Measurements from ENCODE around the gene FGFR1OP2.
"Not testable (repeated sequence)": the region's sequence is repeated elsewhere in the genome, so short reads cannot be mapped to it uniquely, and the experiment has no call there.

Gene FGFR1OP2

DNA sequence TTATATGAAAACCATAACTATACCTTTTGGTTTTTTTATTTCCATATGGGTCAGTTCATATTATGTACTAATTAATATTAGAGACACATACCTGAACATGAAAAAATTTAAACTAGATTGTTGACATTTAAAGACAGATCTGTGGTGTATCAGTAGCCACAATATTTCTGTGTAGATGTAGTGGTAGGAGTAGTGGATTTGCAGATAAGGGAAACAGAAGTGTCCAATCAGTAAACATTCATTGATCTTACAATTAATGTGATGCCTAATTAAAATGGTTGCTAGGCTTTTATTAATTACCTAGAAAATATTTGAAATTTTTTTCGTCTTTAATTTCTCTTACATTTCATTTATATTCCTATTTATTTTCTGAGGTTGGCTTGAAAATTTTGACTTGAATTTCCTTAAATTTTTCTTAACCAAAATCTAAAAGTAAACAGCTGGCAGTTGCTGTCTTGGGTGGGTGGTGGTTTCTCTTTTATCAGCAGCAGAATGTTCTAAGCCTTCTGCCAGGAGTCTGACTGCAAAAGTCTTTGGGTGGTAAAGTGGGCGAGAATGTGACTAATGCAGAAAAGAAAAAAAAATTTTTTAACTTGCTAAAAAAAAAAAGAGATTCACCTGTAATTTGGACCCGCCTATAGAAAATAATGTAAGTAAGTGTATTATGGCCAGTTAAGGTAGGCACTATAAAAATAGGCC, 2.4 kb downstream of the FGFR1OP2 start:
- peak; percentile 51 for DNase-seq (ENCODE audit: low read depth)
- TF ChIP-seq, protein P1, sequence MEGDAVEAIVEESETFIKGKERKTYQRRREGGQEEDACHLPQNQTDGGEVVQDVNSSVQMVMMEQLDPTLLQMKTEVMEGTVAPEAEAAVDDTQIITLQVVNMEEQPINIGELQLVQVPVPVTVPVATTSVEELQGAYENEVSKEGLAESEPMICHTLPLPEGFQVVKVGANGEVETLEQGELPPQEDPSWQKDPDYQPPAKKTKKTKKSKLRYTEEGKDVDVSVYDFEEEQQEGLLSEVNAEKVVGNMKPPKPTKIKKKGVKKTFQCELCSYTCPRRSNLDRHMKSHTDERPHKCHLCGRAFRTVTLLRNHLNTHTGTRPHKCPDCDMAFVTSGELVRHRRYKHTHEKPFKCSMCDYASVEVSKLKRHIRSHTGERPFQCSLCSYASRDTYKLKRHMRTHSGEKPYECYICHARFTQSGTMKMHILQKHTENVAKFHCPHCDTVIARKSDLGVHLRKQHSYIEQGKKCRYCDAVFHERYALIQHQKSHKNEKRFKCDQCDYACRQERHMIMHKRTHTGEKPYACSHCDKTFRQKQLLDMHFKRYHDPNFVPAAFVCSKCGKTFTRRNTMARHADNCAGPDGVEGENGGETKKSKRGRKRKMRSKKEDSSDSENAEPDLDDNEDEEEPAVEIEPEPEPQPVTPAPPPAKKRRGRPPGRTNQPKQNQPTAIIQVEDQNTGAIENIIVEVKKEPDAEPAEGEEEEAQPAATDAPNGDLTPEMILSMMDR (IDR thresholded peaks at IDR 0.05; ENCODE audit: low read length, missing control alignments): no peak
- peak overlapping the region; percentile 94 for H3K4me3 ChIP-seq (replicated peaks; ENCODE audit: low read depth, low read length)

DNA sequence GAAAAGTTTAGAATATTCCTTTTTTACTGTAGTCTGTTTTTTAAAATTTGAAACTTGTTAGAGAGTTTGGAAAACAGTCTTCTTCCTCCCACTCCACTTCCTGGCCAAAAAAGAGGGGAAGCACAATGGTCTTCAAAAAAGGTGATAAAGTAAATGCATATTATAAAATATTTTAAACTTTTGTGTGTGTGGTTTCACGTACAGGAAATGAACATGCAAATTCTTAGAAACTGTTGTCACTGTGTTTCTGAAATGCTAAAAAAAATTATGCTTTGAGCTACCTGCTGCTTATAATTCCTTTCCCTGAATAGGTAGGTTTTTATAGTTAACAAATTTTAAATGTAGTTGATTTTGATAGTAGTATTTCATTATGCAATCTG, 2.9 kb downstream of the FGFR1OP2 start:
- DNase-seq (ENCODE audit: low read depth): peak; percentile 30
- H3K4me3 ChIP-seq (replicated peaks; ENCODE audit: low read depth, low read length): peak overlapping the region; percentile 94
- TF ChIP-seq, protein P1 (IDR thresholded peaks at IDR 0.05; ENCODE audit: low read length, missing control alignments): no peak

DNA sequence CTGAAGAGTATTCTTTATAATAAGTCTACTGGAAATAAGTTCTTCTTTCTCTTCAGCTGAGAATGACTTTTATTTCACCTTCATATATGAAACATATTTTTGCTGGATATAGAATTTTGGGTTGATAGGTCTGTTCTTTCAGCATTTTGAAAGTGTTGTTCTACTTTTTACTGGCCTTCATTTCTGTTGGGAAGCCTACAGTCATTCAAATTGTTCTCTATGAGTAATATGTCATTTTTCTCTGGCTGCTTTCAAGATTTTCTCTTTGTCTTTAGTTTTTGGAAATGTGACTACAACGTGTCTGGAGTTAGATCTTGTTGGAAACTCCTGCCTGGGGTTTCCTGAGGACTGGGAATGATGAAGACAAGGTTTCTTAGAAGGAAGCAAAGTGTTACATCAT, 10.0 kb downstream of the FGFR1OP2 start:
- no peak for DNase-seq (ENCODE audit: low read depth)
- no peak overlapping the region for H3K4me3 ChIP-seq (replicated peaks; ENCODE audit: low read depth, low read length)
- TF ChIP-seq, protein P1 (IDR thresholded peaks at IDR 0.05; ENCODE audit: low read length, missing control alignments): no peak

DNA sequence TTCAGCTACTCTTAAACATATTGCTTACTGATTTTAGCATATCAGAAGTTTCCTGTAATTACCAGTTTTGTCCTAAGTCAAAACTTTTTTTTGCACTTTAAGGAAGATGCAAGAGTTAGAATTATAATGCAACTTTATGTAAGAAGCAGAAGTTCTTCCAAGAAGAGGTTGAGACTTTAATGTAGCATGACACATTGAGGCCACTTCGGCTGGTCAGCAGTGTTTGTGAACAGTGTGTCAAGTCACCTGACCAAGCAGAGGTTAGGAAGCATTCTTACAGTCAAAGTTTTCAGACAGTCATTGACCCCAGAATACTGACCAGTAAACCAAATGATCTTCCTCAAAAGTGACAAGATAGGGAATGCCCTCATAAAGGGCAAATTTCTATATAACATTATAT, 15.2 kb downstream of the FGFR1OP2 start:
- TF ChIP-seq, protein P1 (IDR thresholded peaks at IDR 0.05; ENCODE audit: low read length, missing control alignments): no peak
- no peak for DNase-seq (ENCODE audit: low read depth)

DNA sequence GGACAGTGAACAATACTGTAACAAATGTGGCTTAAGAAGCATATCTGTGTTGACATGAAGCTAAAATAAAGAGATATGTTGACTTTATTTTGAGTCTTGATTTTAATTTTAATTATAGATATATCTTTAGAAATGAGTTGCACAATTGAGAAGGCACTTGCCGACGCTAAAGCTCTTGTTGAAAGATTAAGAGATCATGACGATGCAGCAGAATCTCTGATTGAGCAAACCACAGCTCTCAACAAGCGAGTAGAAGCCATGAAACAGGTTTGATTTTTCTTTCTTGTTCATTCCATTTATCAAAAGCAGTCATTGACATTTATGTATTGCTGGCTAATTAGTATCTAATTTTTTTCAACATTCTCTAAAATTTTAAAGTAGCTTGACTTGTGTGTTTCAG, 15.8 kb downstream of the FGFR1OP2 start:
- DNase-seq (ENCODE audit: low read depth): no peak
- TF ChIP-seq, protein P1 (IDR thresholded peaks at IDR 0.05; ENCODE audit: low read length, missing control alignments): no peak
- H3K4me3 ChIP-seq (replicated peaks; ENCODE audit: low read depth, low read length): no peak overlapping the region

More for the DNA sequence above, 15.2 kb downstream of the FGFR1OP2 start:
- H3K4me3 ChIP-seq (replicated peaks; ENCODE audit: low read depth, low read length): no peak overlapping the region

DNA sequence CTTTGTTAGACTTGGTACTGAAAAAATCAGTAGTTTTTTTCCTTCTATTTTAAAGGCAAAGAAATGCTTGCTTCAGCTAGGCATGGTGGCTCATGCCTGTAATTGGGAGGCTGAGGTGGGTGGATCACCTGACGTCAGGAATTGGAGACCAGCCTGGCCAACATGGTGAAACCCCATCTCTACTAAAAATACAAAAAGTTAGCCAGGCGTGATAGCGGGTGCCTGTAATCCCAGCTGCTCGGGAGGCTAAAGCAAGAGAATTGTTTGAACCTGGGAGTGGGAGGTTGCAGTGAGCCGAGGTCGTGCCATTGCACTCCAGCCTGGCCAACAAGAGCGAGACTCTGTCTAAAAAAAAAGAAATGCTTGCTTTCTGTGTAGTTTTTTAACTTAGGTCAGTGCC, 23.1 kb downstream of the FGFR1OP2 start:
- not testable (repeated sequence) for DNase-seq (ENCODE audit: low read depth); H3K4me3 ChIP-seq (replicated peaks; ENCODE audit: low read depth, low read length)

DNA sequence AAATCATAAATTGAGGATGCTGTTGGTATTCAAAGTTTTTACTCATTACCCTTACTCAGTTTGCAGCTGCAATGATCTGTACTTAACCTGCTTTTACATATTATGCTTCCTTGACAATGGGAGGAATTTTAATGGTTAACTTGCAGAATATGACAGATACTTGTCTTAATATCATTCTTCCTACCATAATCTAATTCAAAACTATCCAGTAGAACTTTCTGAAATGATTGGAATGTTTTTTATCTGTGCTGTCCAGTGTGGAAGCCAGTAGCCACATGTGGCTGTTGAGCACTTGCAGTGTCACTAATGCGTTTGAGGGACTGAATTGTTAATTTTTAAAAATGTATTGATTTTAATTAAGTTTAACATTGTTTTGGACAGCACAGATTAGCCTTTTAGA, 23.5 kb downstream of the FGFR1OP2 start:
- TF ChIP-seq, protein P1 (IDR thresholded peaks at IDR 0.05; ENCODE audit: low read length, missing control alignments): no peak
- DNase-seq (ENCODE audit: low read depth): no peak

More for the DNA sequence above, 23.5 kb downstream of the FGFR1OP2 start:
- no peak overlapping the region for H3K4me3 ChIP-seq (replicated peaks; ENCODE audit: low read depth, low read length)

Data from fibroblast of pulmonary artery (primary cell).